HEK293T (cell line): ENCODE results near the gene HNRNPK.

Source experiments
- CTCF ChIA-PET: fragments of 350-600 bp; formaldehyde crosslinking; extraction: SDS; loops from one replicate; lab custom pipeline; 2021; ENCODE audit warnings: antibody characterized with exemption, inconsistent platforms; lab: Yijun Ruan, JAX
- POLR2A ChIA-PET: fragments of 350-600 bp; formaldehyde crosslinking; extraction: SDS; loops from one replicate; lab custom pipeline; 2020; ENCODE audit warnings: antibody characterized with exemption, inconsistent platforms; lab: Yijun Ruan, JAX
- DNase-seq: peaks from one replicate; pipeline ENCODE4 v3.0.0; 2012; ENCODE audit warnings: mixed read lengths; ENCODE audit errors: extremely low spot score
- ARNT ChIP-seq: fragments of 450-650 bp; IDR thresholded peaks from 2 replicates; pipeline ENCODE4 v1.6.1; 2017; ENCODE audit warnings: mild to moderate bottlenecking
- BHLHE40 ChIP-seq: fragments of 450-650 bp; IDR thresholded peaks from 2 replicates; pipeline ENCODE4 v1.6.1; 2016; ENCODE audit warnings: mild to moderate bottlenecking, moderate library complexity, borderline replicate concordance
- CTBP1 ChIP-seq: fragments of 450-650 bp; IDR thresholded peaks from 2 replicates; pipeline ENCODE4 v1.6.1; 2016; ENCODE audit warnings: borderline replicate concordance
- ELF4 ChIP-seq: fragments of 450-650 bp; IDR thresholded peaks from 2 replicates; pipeline ENCODE4 v1.6.1; 2017; ENCODE audit warnings: antibody characterized with exemption
- FOXA1 ChIP-seq: fragments of 450-650 bp; IDR thresholded peaks from 2 replicates; pipeline ENCODE4 v1.6.1; 2016; ENCODE audit warnings: mild to moderate bottlenecking
- FOXK2 ChIP-seq: fragments of 450-650 bp; IDR thresholded peaks from 2 replicates; pipeline ENCODE4 v1.6.1; 2016; ENCODE audit warnings: mild to moderate bottlenecking
- FOXM1 ChIP-seq: fragments of 450-650 bp; IDR thresholded peaks from 2 replicates; pipeline ENCODE4 v1.6.1; 2017; ENCODE audit warnings: mild to moderate bottlenecking, borderline replicate concordance
- HDGF ChIP-seq: fragments of 450-650 bp; IDR thresholded peaks from 2 replicates; pipeline ENCODE4 v1.6.1; 2017; ENCODE audit warnings: antibody characterized with exemption, borderline replicate concordance
- L3MBTL2 ChIP-seq: fragments of 450-650 bp; conservative IDR thresholded peaks from 2 replicates; pipeline ENCODE4 v1.6.1; 2016; ENCODE audit warnings: mild to moderate bottlenecking
- LEF1 ChIP-seq: fragments of 450-650 bp; IDR thresholded peaks from 2 replicates; pipeline ENCODE4 v1.6.1; 2017; ENCODE audit warnings: mild to moderate bottlenecking, borderline replicate concordance
- NFRKB ChIP-seq: fragments of 450-650 bp; IDR thresholded peaks from 2 replicates; pipeline ENCODE4 v1.6.1; 2016; ENCODE audit warnings: mild to moderate bottlenecking, moderate library complexity
- PKNOX1 ChIP-seq: fragments of 450-650 bp; IDR thresholded peaks from 2 replicates; pipeline ENCODE4 v1.6.1; 2016
- SP1 ChIP-seq: fragments of 450-650 bp; IDR thresholded peaks from 2 replicates; pipeline ENCODE4 v1.6.1; 2017
- SUZ12 ChIP-seq: fragments of 450-650 bp; IDR thresholded peaks from 2 replicates; pipeline ENCODE4 v1.6.1; 2016; ENCODE audit warnings: mild to moderate bottlenecking
- TARDBP ChIP-seq: fragments of 450-650 bp; IDR thresholded peaks from 2 replicates; pipeline ENCODE4 v1.6.1; 2016
- ZNF384 ChIP-seq: fragments of 450-650 bp; IDR thresholded peaks from 2 replicates; pipeline ENCODE4 v1.6.1; 2016

The HNRNPK gene

GRCh38 chr9:83935276-83935935 is 44.6 kb downstream of the HNRNPK start:
- no peak for DNase-seq
- ChIA-PET POLR2A (no interaction called here), CTCF (interaction anchor here (0.8 to 1.1 kb wide), 2 partner anchors 326 to 1699 kb away, joined by 3 to 6 read pairs; no protein-coding TSS in a partner anchor)

GRCh38 chr9:83934569-83935275 is 45.3 kb downstream of the HNRNPK start:
- POLR2A ChIA-PET = no interaction called here
- CTCF ChIA-PET = no interaction called here
- no peak for DNase-seq
- TF ChIP-seq FOXA1 = no peak

More at GRCh38 chr9:83935276-83935935, 44.6 kb downstream of the HNRNPK start:
- no peak for TF ChIP-seq CTBP1
- no peak for TF ChIP-seq ELF4
- TF ChIP-seq FOXK2 = no peak
- no peak for TF ChIP-seq PKNOX1
- no peak for TF ChIP-seq HDGF
- TF ChIP-seq NFRKB = no peak
- TF ChIP-seq L3MBTL2 = no peak
- no peak for TF ChIP-seq ZNF384
- no peak for TF ChIP-seq TARDBP
- TF ChIP-seq SUZ12 = no peak

- no peak for TF ChIP-seq ARNT
- TF ChIP-seq HDGF = no peak
- no peak for TF ChIP-seq NFRKB
- TF ChIP-seq L3MBTL2 = no peak
- TF ChIP-seq FOXA1 = no peak
- TF ChIP-seq FOXM1 = no peak
- TF ChIP-seq CTBP1 = no peak
- TF ChIP-seq PKNOX1 = no peak
- TF ChIP-seq SUZ12 = no peak
- TF ChIP-seq ZNF384 = no peak
- TF ChIP-seq ELF4 = no peak
- TF ChIP-seq FOXK2 = no peak
- TF ChIP-seq TARDBP = no peak
- TF ChIP-seq SP1 = no peak
- no peak for TF ChIP-seq LEF1
- TF ChIP-seq BHLHE40 = no peak
- DNase-seq = no peak
- ChIA-PET CTCF (no interaction called here), POLR2A (no interaction called here)
These were observed 46.2 kb downstream of the HNRNPK start for GRCh38 chr9:83933790-83934189.

- ChIA-PET POLR2A (no interaction called here), CTCF (no interaction called here)
- no peak for TF ChIP-seq FOXA1
- no peak for TF ChIP-seq NFRKB
- no peak for TF ChIP-seq FOXK2
- no peak for TF ChIP-seq L3MBTL2
- DNase-seq = no peak
These were observed 47.2 kb downstream of the HNRNPK start for GRCh38 chr9:83932851-83933250.

- DNase-seq = no peak
- ChIA-PET CTCF (no interaction called here), POLR2A (no interaction called here)
- TF ChIP-seq BHLHE40 = no peak
- no peak for TF ChIP-seq LEF1
- no peak for TF ChIP-seq PKNOX1
- no peak for TF ChIP-seq TARDBP
- TF ChIP-seq ELF4 = no peak
- TF ChIP-seq ARNT = no peak
- no peak for TF ChIP-seq FOXA1
- TF ChIP-seq SP1 = no peak
- TF ChIP-seq CTBP1 = no peak
These were observed 48.0 kb downstream of the HNRNPK start for GRCh38 chr9:83932011-83932410.

GRCh38 chr9:83930881-83931280 is 49.1 kb downstream of the HNRNPK start:
- TF ChIP-seq ELF4 (no peak), CTBP1 (no peak), SP1 (no peak), LEF1 (no peak), FOXM1 (no peak), FOXK2 (no peak), PKNOX1 (no peak), FOXA1 (no peak), TARDBP (no peak), SUZ12 (no peak), HDGF (no peak), BHLHE40 (no peak), ZNF384 (no peak), ARNT (no peak), NFRKB (no peak), L3MBTL2 (no peak)
- POLR2A ChIA-PET = interaction anchor here (1.3 kb wide), 1 partner anchor 10 kb away, joined by 3 read pairs; the partner anchor contains the start of gene KIF27
- no peak for DNase-seq
- CTCF ChIA-PET = interaction anchor here (0.6 kb wide), 1 partner anchor 242 kb away, joined by 3 read pairs; no protein-coding TSS in a partner anchor
